ENCODE measurements around the gene KHSRP.

The KHSRP gene

DNA sequence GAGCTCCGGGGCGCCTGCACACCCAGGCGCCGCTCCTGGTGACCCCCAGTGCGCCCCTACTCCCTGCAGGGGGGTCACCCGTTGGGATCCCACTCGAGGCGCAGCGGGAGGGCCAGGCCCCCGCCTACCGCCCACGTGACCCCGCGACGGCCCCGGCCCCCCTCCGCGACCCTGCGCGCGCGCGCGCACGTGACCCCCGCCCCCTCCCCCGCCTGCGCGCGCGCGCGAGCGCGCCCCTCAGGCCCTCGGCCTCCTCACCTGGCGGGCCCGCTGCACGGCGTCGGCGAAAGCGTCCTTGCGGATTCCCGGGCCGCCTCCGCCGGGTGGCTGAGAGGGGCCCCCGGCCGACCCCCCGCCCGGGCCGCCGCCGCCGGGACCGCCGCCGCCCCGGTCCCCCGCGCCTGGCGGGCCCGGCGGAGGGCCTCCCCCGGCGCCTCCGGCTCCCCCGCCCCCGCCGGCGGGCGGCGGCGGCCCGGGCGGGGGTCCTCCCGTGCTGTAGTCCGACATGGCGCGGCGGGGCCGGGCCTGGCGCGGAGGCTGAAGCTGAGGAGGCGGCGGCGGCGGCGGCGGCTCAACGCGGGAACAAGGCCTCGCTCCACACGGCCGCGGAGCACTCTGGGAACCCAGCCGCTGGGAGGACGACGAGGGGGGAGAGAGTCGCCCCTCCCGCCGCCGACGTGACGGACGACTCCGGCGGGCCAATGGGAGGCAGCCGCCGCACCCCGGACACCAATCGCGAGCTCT lies at the start of gene KHSRP:
KHSRP (minus strand) TSS at position 617 of the 744 bp plus-strand sequence; CDS start at position 507, 110 bp downstream.
- DNase-seq: no peak

- no peak for DNase-seq
Observed at GRCh38 chr19:6473647-6474046, 49.0 kb upstream of the KHSRP start.

DNA sequence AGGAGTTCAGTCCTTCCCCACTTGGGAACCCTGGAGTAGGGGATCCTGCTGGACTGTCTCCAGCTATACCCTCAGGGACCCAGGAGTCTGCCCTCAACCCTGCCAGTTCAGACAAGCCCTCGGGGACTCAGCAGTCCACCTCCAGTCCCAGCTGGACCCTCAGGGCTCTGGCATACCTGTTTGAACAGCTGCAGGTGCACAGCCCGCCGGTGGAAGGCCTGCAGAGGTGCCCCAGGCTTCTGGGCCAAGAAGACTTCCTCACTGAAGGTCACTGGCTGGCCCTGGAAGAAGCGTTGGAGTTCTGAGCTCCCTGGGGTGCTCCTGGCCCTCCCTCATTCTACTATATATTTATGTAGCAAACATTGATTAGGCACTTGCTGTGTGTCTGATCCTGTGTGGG lies 48.1 kb upstream of the KHSRP start:
- DNase-seq: no peak

GRCh38 chr19:6471076-6471475 lies 46.5 kb upstream of the KHSRP start:
- DNase-seq: no peak

DNA sequence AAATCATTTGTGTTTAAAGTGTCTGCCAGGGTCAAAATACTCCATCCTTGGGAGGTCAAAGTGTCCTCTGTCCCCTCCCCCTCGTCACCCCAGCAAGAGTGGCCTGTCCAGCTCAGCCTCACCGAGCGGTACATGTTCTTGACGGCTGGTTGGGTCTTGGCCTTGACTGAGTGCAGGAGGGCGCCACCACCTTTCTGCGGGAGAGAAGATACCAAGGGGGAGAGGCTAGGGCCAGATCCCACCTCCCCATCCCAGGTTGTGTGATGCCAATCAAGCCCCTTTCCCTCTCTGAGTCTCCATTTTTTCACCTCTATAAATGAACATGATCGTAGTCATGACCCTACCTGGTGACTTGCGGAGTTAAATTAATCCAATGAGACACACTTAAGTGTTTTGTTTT lies 45.6 kb upstream of the KHSRP start:
- DNase-seq: no peak

DNA sequence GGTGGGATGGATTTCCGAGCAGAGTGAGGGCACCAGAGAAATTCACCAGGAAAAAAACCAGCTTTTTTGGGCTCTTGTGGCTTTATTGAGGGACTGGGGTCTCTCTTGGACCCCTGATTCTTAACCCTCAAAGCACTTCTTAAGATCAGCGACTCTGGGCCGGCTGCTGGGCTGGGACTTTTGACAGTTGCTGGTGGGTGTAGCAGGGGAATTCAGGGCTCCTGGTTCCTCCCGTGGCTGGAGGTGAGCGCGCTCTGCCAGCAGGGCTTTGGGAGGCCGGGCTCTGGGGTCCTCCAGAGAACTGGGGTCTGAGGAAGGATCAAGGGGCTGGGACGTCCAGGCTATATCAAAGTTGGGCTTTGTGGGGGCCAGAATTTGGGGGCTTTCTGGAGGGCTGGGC lies 42.8 kb upstream of the KHSRP start:
- no peak for DNase-seq

GRCh38 chr19:6466526-6467248 lies 42.1 kb upstream of the KHSRP start:
- no peak for DNase-seq

DNA sequence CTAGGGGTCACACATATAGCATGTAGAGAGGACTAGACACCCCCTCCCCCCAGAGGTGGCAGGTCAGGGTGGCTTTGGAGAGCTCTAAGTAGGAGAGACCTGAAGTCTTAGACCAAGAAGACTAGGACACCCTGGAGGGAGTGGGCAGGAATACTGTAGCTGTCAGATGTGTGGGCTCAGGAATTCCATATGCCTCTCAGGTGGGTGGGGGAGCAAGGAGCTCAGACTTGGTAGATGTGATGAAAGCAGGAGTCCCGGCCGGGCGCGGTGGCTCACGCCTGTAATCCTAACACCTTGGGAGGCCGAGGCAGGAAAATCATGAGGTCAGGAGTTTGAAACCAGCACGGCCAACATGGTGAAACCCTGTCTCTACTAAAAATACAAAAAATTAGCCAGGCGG lies 41.1 kb upstream of the KHSRP start:
- DNase-seq: no peak

DNA sequence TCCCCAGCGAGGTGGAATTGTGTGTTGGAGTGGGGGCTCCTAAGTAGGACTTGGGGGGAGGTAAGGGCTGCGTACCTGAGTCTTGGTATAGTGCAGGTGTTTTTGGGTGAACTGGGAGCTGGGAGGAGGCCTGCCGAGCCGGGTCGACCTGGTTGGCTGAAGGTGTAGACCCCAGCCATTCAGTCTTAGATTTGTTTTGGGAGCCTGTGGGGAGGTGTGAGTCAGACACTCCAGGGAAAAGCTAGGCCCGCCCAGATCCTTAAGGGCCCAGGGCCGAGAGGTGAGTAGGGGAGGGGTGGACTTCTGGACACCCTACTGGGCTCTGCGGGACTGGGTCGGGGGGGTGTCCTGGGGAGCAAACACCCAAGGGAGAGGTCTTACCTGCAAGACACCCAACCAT lies 40.4 kb upstream of the KHSRP start:
- DNase-seq: no peak

DNA sequence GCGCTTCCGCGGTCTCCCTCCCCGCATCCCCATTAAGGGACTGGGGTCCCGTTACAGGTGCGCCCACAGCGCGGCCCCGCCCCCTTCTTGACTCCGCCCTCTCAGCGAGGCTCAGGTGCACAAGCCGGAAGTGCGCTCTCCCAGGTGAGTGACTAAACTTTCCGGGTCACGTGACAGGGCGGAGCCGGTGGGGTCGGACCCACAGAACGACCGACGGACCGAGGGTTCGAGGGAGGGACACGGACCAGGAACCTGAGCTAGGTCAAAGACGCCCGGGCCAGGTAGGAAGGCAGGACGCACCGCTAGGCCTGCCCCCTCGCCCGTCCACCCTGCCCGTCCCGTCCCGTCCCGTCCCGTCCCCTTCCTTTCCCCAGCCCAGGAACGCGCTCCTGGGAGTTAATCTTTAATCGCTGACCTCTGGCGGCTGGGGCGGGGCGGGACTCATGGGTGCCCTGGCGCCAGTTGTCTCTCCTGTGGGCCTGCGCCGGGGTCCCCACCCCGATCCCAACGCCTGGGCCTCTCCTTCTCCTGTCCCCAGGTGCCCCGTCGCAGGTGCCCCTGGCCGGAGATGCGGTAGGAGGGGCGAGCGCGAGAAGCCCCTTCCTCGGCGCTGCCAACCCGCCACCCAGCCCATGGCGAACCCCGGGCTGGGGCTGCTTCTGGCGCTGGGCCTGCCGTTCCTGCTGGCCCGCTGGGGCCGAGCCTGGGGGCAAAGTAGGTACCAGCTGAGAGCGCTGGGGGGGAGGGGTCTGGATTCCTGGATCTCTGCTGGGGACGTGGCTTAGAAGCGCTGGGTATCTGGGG lies 39.7 kb upstream of the KHSRP start, which contains the start of gene CRB3:
CRB3 (plus strand) TSS at position 202 of the 804 bp plus-strand sequence; CDS start at position 633, 431 bp downstream.
- no peak for DNase-seq

GRCh38 chr19:6460099-6460884 lies 35.7 kb upstream of the KHSRP start:
- DNase-seq: peak; percentile 96

- DNase-seq: peak; percentile 56
Observed at GRCh38 chr19:6459262-6460098, 34.9 kb upstream of the KHSRP start, which contains the start of gene SLC25A23. Gene SLC25A23 (minus strand): TSS chr19:6459792. CDS start chr19:6459628, 164 bp downstream.

- DNase-seq: no peak
Observed at GRCh38 chr19:6458695-6459261, 34.2 kb upstream of the KHSRP start.

GRCh38 chr19:6457958-6458694 lies 33.5 kb upstream of the KHSRP start:
- no peak for DNase-seq

- no peak for DNase-seq
Observed at GRCh38 chr19:6455924-6456323, 31.3 kb upstream of the KHSRP start.

DNA sequence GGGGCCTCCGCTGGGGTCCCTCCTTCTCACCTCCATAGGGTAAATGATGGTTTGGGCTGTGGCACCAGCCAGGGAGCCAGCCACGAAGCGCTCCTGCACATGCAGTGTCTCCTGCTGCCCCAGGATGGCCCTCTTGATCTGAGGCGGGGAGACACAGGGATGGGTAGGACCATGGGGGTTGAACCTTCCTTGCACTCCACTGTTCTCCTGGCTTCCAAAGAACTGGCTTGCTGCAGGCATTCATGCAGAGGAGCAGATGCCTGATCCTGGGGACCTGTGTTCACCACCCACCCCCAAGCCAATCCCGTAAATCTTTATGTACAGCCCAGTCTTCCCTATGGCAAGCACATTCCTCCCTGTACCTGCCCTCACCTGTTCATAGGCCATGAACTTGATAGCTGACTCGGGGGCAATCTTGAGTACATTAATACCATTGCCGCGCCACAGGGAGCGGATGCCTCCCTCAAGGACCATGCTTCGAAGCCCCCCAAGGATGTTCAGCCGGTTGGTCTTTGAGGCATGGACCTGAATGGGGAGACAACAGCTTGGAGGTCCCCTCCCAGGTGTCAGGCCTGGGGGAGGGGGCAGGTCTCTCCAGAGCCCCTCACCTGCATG lies 29.4 kb upstream of the KHSRP start:
- DNase-seq: no peak

GRCh38 chr19:6452899-6453298 lies 28.3 kb upstream of the KHSRP start:
- no peak for DNase-seq

DNA sequence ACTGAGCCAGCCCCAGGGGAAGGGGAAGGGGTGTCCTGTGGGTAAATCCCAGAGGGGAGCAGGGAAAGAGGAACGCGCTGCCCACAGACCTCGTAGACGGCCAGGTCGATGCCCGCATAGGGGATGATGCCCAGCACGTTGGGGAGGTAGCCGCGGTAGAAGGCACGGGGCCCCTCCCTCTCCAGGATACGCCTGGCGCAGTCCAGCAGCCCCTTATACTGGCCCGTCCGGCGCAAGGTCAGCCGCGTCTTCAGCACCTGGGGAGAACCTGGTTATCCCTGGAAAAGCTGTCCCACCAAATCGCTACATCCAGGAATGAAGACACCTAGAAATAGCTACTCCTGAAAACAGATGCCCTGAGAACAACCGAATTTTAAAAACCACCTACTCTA lies 27.6 kb upstream of the KHSRP start:
- DNase-seq: no peak

GRCh38 chr19:6451583-6452222 lies 27.1 kb upstream of the KHSRP start:
- no peak for DNase-seq

GRCh38 chr19:6450166-6450565 lies 25.6 kb upstream of the KHSRP start:
- DNase-seq: no peak

Measured in NCI-H1092 (cell line).